ENCODE data around the gene ELMO2.
A peak's percentile ranks its signal among the peaks of the same experiment; 100 is the strongest.

The ELMO2 gene

GRCh38 chr20:46378412-46379009 lies 27.9 kb downstream of the ELMO2 start:
- Histone ChIP-seq H3K27ac (peak overlapping the region; percentile 68), H3K9me3 (ENCODE audit: severe bottlenecking) (no peaks in the 10 kb centered on the region), H3K27me3 (ENCODE audit: insufficient read depth, low read depth, severe bottlenecking) (no peaks in the 10 kb centered on the region), H3K36me3 (peaks cover 56% of the 10 kb centered on the region), H3K4me3 (ENCODE audit: low read depth, low read length) (no peak overlapping the region)
- peak; percentile 58 for DNase-seq
- TF ChIP-seq CTCF (IDR thresholded peaks at IDR 0.05; ENCODE audit: low read depth, low read length), result no peak

- Histone ChIP-seq H3K9me3 (ENCODE audit: severe bottlenecking) (no peaks in the 10 kb centered on the region), H3K27ac (peak overlapping the region; percentile 68), H3K27me3 (ENCODE audit: insufficient read depth, low read depth, severe bottlenecking) (no peaks in the 10 kb centered on the region), H3K4me3 (ENCODE audit: low read depth, low read length) (no peak overlapping the region), H3K36me3 (peaks cover 66% of the 10 kb centered on the region)
- TF ChIP-seq CTCF (IDR thresholded peaks at IDR 0.05; ENCODE audit: low read depth, low read length), result peak; percentile 60; the same call in 1 of the 2 replicates
- peak; percentile 69 for DNase-seq
Measured at GRCh38 chr20:46377518-46377917, 28.9 kb downstream of the ELMO2 start.

GRCh38 chr20:46376196-46376785 lies 30.1 kb downstream of the ELMO2 start:
- H3K27me3 ChIP-seq (ENCODE audit: insufficient read depth, low read depth, severe bottlenecking), result no peaks in the 10 kb centered on the region
- no peak for DNase-seq
- no peak for TF ChIP-seq CTCF (IDR thresholded peaks at IDR 0.05; ENCODE audit: low read depth, low read length)
- H3K9me3 ChIP-seq (ENCODE audit: severe bottlenecking), result no peaks in the 10 kb centered on the region
- peaks cover 74% of the 10 kb centered on the region for H3K36me3 ChIP-seq
- peak overlapping the region; percentile 68; the same call in 1 of the 2 replicates for H3K27ac ChIP-seq
- H3K4me3 ChIP-seq (ENCODE audit: low read depth, low read length), result no peak overlapping the region

GRCh38 chr20:46375771-46376170 lies 30.6 kb downstream of the ELMO2 start:
- Histone ChIP-seq H3K9me3 (ENCODE audit: severe bottlenecking) (no peaks in the 10 kb centered on the region), H3K36me3 (peaks cover 78% of the 10 kb centered on the region), H3K27ac (no peak overlapping the region), H3K4me3 (ENCODE audit: low read depth, low read length) (no peak overlapping the region), H3K27me3 (ENCODE audit: insufficient read depth, low read depth, severe bottlenecking) (no peaks in the 10 kb centered on the region)
- DNase-seq, result no peak
- TF ChIP-seq CTCF (IDR thresholded peaks at IDR 0.05; ENCODE audit: low read depth, low read length), result no peak

GRCh38 chr20:46374383-46374782 lies 32.0 kb downstream of the ELMO2 start:
- no peak for TF ChIP-seq CTCF (IDR thresholded peaks at IDR 0.05; ENCODE audit: low read depth, low read length)
- no peak for DNase-seq
- Histone ChIP-seq H3K27me3 (ENCODE audit: insufficient read depth, low read depth, severe bottlenecking) (no peaks in the 10 kb centered on the region), H3K36me3 (peaks cover 78% of the 10 kb centered on the region), H3K9me3 (ENCODE audit: severe bottlenecking) (no peaks in the 10 kb centered on the region), H3K27ac (no peak overlapping the region), H3K4me3 (ENCODE audit: low read depth, low read length) (no peak overlapping the region)

GRCh38 chr20:46371656-46372055 lies 34.8 kb downstream of the ELMO2 start:
- Histone ChIP-seq H3K27ac (no peak overlapping the region), H3K4me3 (ENCODE audit: low read depth, low read length) (no peak overlapping the region), H3K36me3 (peaks cover 95% of the 10 kb centered on the region), H3K27me3 (ENCODE audit: insufficient read depth, low read depth, severe bottlenecking) (no peaks in the 10 kb centered on the region), H3K9me3 (ENCODE audit: severe bottlenecking) (no peaks in the 10 kb centered on the region)
- no peak for TF ChIP-seq CTCF (IDR thresholded peaks at IDR 0.05; ENCODE audit: low read depth, low read length)
- no peak for DNase-seq

All from WERI-Rb-1 (cell line).